Measurements from ENCODE around the gene GLYAT. TPM values are rescaled to one million over a fixed set of nuclear protein-coding genes. Genes with fewer than 3 reads are reported as not detected.

Gene GLYAT
- total RNA-seq, 2 donors from 2014 or later = 0.13 TPM; not detected in 1

- no peak overlapping the region for H3K27ac Mint-ChIP-seq
- ATAC-seq (replicated peaks) = peak; percentile 89
These were observed 56.2 kb downstream of the GLYAT start for GRCh38 chr11:58675334-58676155.

GRCh38 chr11:58674609-58675008 is 57.1 kb downstream of the GLYAT start:
- H3K27ac Mint-ChIP-seq = no peak overlapping the region
- no peaks in the 10 kb centered on the region for H3K9me3 Mint-ChIP-seq
- no peaks in the 10 kb centered on the region for H3K4me1 Mint-ChIP-seq
- peaks cover 10% of the 10 kb centered on the region for H3K27me3 Mint-ChIP-seq
- H3K36me3 Mint-ChIP-seq (ENCODE audit: low read depth) = no peaks in the 10 kb centered on the region
- no peak for ATAC-seq (replicated peaks)
- no peak overlapping the region for H3K4me3 Mint-ChIP-seq

More at GRCh38 chr11:58675334-58676155, 56.2 kb downstream of the GLYAT start:
- H3K36me3 Mint-ChIP-seq (ENCODE audit: low read depth) = no peaks in the 10 kb centered on the region
- H3K9me3 Mint-ChIP-seq = no peaks in the 10 kb centered on the region
- no peaks in the 10 kb centered on the region for H3K4me1 Mint-ChIP-seq
- H3K27me3 Mint-ChIP-seq = peaks cover 12% of the 10 kb centered on the region
- no peak overlapping the region for H3K4me3 Mint-ChIP-seq

GRCh38 chr11:58671983-58672633 is 59.6 kb downstream of the GLYAT start:
- Mint-ChIP-seq H3K4me3 (no peak overlapping the region), H3K36me3 (ENCODE audit: low read depth) (no peaks in the 10 kb centered on the region), H3K4me1 (no peaks in the 10 kb centered on the region), H3K27me3 (no peaks in the 10 kb centered on the region), H3K27ac (no peak overlapping the region), H3K9me3 (no peaks in the 10 kb centered on the region)
- ATAC-seq (replicated peaks) = no peak

GRCh38 chr11:58659910-58660570 is 71.7 kb downstream of the GLYAT start:
- Mint-ChIP-seq H3K27me3 (peaks cover 27% of the 10 kb centered on the region), H3K4me1 (no peaks in the 10 kb centered on the region)

GRCh38 chr11:58659404-58659803 is 72.3 kb downstream of the GLYAT start:
- Mint-ChIP-seq H3K27me3 (peaks cover 25% of the 10 kb centered on the region), H3K9me3 (no peaks in the 10 kb centered on the region), H3K4me1 (peaks cover 3% of the 10 kb centered on the region), H3K27ac (no peak overlapping the region), H3K4me3 (no peak overlapping the region), H3K36me3 (ENCODE audit: low read depth) (no peaks in the 10 kb centered on the region)
- peak; percentile 47 for ATAC-seq (replicated peaks)

More at GRCh38 chr11:58659910-58660570, 71.7 kb downstream of the GLYAT start:
- Mint-ChIP-seq H3K9me3 (no peaks in the 10 kb centered on the region), H3K27ac (no peak overlapping the region), H3K4me3 (no peak overlapping the region), H3K36me3 (ENCODE audit: low read depth) (no peaks in the 10 kb centered on the region)
- ATAC-seq (replicated peaks) = no peak

Other genes starting within 250 kb of the GLYAT start
- 1 to 10 TPM; 2.9 to 3.6 TPM for gene OR5B21, start 223.8 kb downstream of the GLYAT start, total RNA-seq
- gene LPXN, start 156.1 kb downstream of the GLYAT start, total RNA-seq = 100 to 1,000 TPM; 234 to 320 TPM
- 10 to 100 TPM; 45.7 to 47.4 TPM for gene ZFP91, start 152.9 kb downstream of the GLYAT start, total RNA-seq
- 1 to 10 TPM; 4.1 to 5.5 TPM for gene CNTF, start 109.3 kb downstream of the GLYAT start, total RNA-seq
- gene GLYATL2, start 112.8 kb upstream of the GLYAT start, total RNA-seq = not detected
- not detected for gene GLYATL1, start 207.5 kb upstream of the GLYAT start, total RNA-seq